Aorta (tissue), 5 donors: ENCODE measurements around the gene CHD8. TPM values are rescaled to one million over a fixed set of nuclear protein-coding genes. Genes with fewer than 3 reads are reported as not detected.
"Not testable (repeated sequence)": the region's sequence is repeated elsewhere in the genome, so short reads cannot be mapped to it uniquely, and the experiment has no call there.

ENCODE experiments used
- ATAC-seq: fragments of 200-7000 bp; cut with Tn5 transposase; one replicate; pipeline ENCODE4 v1.9.1; 2022; ENCODE audit warnings: moderate library complexity; ENCODE audit not compliant: low FRiP score
- DNase-seq, 2 donors: peaks; one replicate each; pipeline ENCODE4 v3.0.0-alpha.2; 2020
- H3K27ac ChIP-seq, 2 donors: one replicate each; pipeline ENCODE4 v1.5.1; 2013; ENCODE audit warnings: low read length in 2 of 2, mild to moderate bottlenecking in 2 of 2, moderate library complexity in 2 of 2, control low read depth in 1 of 2, inconsistent platforms in 1 of 2, low read depth in 1 of 2
- H3K27me3 ChIP-seq, 2 donors: one replicate each; pipeline ENCODE4 v1.6.1; 2013; ENCODE audit warnings: control low read depth in 1 of 2, low read length in 1 of 2, mild to moderate bottlenecking in 1 of 2, moderate library complexity in 1 of 2; ENCODE audit not compliant: insufficient read depth in 2 of 2, control insufficient read depth in 1 of 2
- H3K36me3 ChIP-seq, 2 donors: one replicate each; pipeline ENCODE4 v1.6.1; 2013; ENCODE audit warnings: control low read depth in 1 of 2, low read length in 1 of 2, mild to moderate bottlenecking in 1 of 2; ENCODE audit not compliant: insufficient read depth in 2 of 2, control insufficient read depth in 1 of 2
- H3K4me1 ChIP-seq, 2 donors: one replicate each; pipeline ENCODE4 v1.6.1; 2013; ENCODE audit warnings: low read length in 2 of 2, control low read depth in 1 of 2, mild to moderate bottlenecking in 1 of 2, moderate library complexity in 1 of 2; ENCODE audit not compliant: insufficient read depth in 2 of 2, control insufficient read depth in 1 of 2
- H3K4me3 ChIP-seq, 2 donors: one replicate each; pipeline ENCODE4 v1.5.1; 2013; ENCODE audit warnings: low read length in 2 of 2, control low read depth in 1 of 2, mild to moderate bottlenecking in 1 of 2
- H3K9me3 ChIP-seq: one replicate; pipeline ENCODE4 v1.6.1; 2013; ENCODE audit warnings: mild to moderate bottlenecking, low read length; ENCODE audit not compliant: control insufficient read depth
- WGBS, 2 donors: extraction: QIAGEN DNeasy Blood & Tissue Kit; methylation state at CpG; one replicate each; pipeline ENCODE4 v1.1.7; 2013; 5-methylcytosine and 5-hydroxymethylcytosine counted together
- intact Hi-C, 2 donors: fragments of 100-400 bp; cut with DNase I; formaldehyde crosslinking; loops; one replicate each; pipeline versions ENCODE4 v1.14.2 to v1.15.0; 2022
- polyA plus RNA-seq, 2 donors: library from polyadenylated mRNA; stranded (reverse); fragments of 200-250 nt; gene quantifications; one replicate each; pipeline ENCODE4 v1.2.3, GENCODE V29; 2013
- total RNA-seq, 2 donors: library from RNA; stranded (reverse); fragmentation: NEBNext Ultra II Directional; extraction: Animal tissue kit (Norgen Biotek cat#: 25700); gene quantifications; one replicate each; pipeline ENCODE4 v1.2.1, GENCODE V29; 2021
- donor health status: healthy with polysubstance abuse.
- donor health status: Bipolar disorder and iron deficiency.
- donor health status: DM: no; HTN: no; CAD: no.
- donor health status: DM: no; HTN: no; CAD: no.
- donor health status: DM: yes; HTN: yes; CAD: no.

Gene CHD8
- total and polyA plus RNA-seq, 4 donors, result 10.4 to 73.3 (median 47.2) TPM

DNA sequence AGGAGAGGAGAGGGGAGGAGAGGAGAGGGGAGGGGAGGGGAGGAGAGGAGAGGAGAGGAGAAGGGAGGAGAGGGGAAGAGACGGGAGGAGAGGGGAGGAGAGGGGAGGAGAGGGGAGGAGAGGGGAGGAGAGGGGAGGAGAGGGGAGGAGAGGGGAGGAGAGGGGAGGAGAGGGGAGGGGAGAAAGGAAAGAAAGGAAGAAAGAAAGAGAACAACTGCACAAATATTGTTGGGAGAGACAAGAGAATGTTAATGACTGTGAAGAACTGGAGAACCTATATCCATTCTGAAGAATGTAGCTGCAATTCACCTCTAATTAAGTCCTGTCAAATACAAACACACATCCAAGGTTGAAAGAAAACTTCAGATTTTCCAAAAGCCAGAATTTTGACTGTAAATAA lies 13.3 kb downstream of the CHD8 start:
- H3K27ac ChIP-seq, H3K4me3 ChIP-seq, H3K9me3 ChIP-seq, H3K4me1 ChIP-seq, DNase-seq, ATAC-seq, H3K36me3 ChIP-seq, intact Hi-C loops, H3K27me3 ChIP-seq: not testable (repeated sequence)
- 60 to 77% methylated on average over 1 of the region's 1 CpG for WGBS, 2 donors

DNA sequence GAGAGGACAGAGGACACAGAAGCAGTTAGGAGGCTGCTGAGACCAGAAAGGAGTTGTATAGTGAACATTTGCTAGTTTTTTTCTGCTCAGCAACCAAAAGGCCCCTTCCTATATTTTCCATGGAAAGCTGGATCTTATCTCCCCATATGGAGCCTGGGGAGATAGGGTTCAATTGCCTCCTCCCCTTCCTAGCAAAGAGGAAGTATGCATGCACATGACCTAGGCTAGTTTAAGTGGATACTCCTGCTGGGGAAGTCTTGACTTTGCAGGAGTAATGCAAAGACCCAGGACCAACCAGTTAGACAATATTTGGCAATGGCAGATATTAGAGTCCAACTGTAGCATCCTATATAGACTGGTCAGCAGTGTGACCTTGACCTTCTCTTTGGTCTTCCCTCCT lies 15.1 kb downstream of the CHD8 start:
- no peak for DNase-seq
- no peaks in the 10 kb centered on the region for H3K36me3 ChIP-seq
- no peak overlapping the region for H3K27ac ChIP-seq
- no peaks in the 10 kb centered on the region for H3K27me3 ChIP-seq
- H3K4me3 ChIP-seq, result no peak overlapping the region
- H3K9me3 ChIP-seq, result no peaks in the 10 kb centered on the region
- intact Hi-C loops, result no loop called here
- no peaks in the 10 kb centered on the region for H3K4me1 ChIP-seq
- ATAC-seq, result no peak

DNA sequence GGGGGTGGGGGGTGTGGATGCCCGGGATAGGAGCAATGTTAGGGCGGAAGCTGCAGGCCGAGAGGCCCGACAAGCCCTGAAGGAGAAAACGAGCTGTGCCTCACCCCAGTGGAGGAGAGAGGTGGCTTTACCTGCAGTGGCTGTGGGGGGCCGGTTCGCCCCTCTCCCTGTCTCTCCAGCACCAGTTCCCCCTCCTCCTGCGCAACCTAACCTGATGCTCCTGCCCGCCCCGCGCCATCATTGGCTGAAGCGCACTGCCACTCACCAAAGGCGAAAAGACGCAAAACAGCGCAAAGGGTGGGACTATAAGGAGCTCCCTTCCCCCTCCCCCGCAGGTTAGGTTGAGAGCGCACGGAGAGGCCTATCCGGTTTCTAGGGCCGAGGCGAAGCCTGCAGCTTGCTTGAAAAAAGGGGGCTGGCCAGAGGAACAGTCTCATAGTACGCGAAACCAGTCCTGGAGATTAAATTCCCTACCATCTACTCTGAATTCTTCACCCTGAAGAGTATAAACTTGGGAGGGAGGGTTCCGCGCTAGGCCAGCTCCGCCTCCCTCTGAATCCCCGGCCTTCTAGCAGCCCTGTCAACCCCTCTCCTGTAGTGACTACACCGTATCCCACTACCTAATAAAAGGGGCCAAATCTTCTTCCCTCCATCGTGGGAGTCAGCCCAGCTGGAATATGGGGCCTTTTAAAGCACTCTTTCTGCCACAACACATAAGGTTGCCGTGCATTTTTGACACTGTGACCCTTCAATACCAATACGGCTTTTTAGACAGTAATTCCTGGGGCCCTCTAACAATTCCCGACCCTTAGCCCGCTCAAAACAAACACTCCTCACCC lies 18.6 kb downstream of the CHD8 start:
- H3K9me3 ChIP-seq, result no peaks in the 10 kb centered on the region
- ATAC-seq (peak; percentile 100), DNase-seq (peak; percentile 99 to 100)
- no peaks in the 10 kb centered on the region for H3K27me3 ChIP-seq
- peak overlapping the region; percentile 86 to 87 for H3K4me3 ChIP-seq
- peak overlapping the region; percentile 7 to 81 for H3K27ac ChIP-seq
- no peaks in the 10 kb centered on the region for H3K36me3 ChIP-seq
- 3% methylated on average over 26 to 33 of the region's 33 CpGs for WGBS, 2 donors
- H3K4me1 ChIP-seq, result no peaks in the 10 kb centered on the region
- intact Hi-C loops, result loop anchor here (1.0 kb wide), 2 partner anchors 19 to 53 kb away; partner anchors contain the start of genes CHD8 (in 2 of the 2) and SUPT16H (in 1 of the 2)

DNA sequence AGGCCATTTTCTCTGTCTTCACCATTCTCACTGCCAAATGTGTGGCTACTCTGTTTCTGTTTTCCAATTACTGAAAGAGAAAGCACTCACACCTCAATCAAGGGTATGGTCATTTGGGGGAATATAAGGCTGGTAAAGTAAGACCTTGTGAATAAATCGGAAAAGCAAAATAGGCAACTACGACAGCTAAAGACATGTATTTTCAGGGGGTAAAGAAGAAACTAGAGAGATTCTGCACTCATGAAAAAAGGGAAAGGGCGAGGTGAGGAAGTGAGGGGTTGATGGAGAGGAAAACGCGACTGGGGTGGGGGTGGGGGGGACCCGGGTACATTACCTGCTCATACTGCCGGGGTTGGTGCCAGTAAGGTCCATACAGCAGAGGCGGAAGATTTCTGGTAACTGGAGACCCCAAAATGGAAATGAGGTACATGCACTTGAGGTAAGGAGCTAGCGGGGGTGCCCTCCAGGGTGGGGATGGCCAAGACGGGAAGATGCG lies 19.3 kb downstream of the CHD8 start:
- ATAC-seq (peak; percentile 70), DNase-seq (no peak)
- H3K27me3 ChIP-seq, result no peaks in the 10 kb centered on the region
- H3K4me3 ChIP-seq, result peak overlapping the region; percentile 86 to 87
- intact Hi-C loops, result loop anchor here (1.0 kb wide), 2 partner anchors 20 to 52 kb away; partner anchors contain the start of genes CHD8 (in 2 of the 2) and SUPT16H (in 1 of the 2)
- no peaks in the 10 kb centered on the region for H3K9me3 ChIP-seq
- H3K27ac ChIP-seq, result no peak overlapping the region
- no peaks in the 10 kb centered on the region for H3K36me3 ChIP-seq
- 1% methylated on average over 11 of the region's 11 CpGs for WGBS, 2 donors
- H3K4me1 ChIP-seq, result no peaks in the 10 kb centered on the region

DNA sequence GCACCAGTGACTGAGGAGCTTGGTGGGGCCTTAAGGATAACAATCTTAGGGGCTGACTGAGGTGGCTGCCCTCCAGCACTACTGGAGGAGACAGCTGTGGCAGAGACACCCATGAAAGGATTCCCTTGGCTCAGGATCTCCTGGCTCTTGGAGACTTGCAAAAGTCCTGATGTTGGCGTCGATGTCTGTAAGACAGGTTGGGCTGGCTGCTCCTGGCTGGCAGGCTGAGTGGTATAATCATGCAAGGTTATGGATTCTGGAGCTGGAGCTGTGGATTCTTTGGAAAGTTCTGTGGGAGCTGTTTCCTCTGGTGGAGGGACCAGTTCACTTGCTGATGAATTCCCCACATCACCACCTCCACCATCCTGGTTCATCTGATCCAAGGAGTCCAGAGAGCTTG lies 24.8 kb downstream of the CHD8 start:
- DNase-seq, result no peak
- H3K9me3 ChIP-seq, result no peaks in the 10 kb centered on the region
- WGBS, 2 donors, result 97% methylated on average over 2 of the region's 2 CpGs
- intact Hi-C loops, result no loop called here
- no peaks in the 10 kb centered on the region for H3K4me1 ChIP-seq
- H3K4me3 ChIP-seq, result no peak overlapping the region
- H3K27me3 ChIP-seq, result no peaks in the 10 kb centered on the region
- H3K36me3 ChIP-seq, result peaks cover 3 to 16% of the 10 kb centered on the region in 2 donors
- ATAC-seq, result no peak
- no peak overlapping the region for H3K27ac ChIP-seq

DNA sequence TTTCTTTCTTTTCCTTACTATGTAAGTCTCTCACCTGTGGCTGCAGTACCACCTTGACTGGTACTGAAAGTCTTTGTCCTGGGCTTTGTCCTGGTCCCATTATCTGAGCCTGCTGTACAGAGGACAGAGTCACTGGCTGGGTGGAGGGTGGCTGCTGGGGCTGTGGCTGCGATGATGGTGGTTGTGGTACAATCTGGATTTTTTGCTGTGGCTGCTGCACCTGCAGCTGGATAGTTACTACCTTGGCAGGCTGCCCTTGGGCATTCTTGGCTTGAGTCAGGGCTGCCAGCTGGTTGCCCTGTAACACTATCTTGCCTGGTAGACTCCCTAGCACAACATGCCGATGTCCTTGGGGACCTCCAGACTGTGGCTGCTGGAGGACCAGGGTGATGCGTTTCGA lies 27.0 kb downstream of the CHD8 start:
- Histone ChIP-seq H3K27me3 (no peaks in the 10 kb centered on the region), H3K9me3 (no peaks in the 10 kb centered on the region), H3K4me3 (no peak overlapping the region), H3K4me1 (no peaks in the 10 kb centered on the region), H3K36me3 (peaks cover 3 to 18% of the 10 kb centered on the region in 2 donors), H3K27ac (no peak overlapping the region)
- ATAC-seq (no peak), DNase-seq (no peak)
- intact Hi-C loops, result no loop called here
- WGBS, 2 donors, result 64 to 75% methylated on average over 4 of the region's 4 CpGs

DNA sequence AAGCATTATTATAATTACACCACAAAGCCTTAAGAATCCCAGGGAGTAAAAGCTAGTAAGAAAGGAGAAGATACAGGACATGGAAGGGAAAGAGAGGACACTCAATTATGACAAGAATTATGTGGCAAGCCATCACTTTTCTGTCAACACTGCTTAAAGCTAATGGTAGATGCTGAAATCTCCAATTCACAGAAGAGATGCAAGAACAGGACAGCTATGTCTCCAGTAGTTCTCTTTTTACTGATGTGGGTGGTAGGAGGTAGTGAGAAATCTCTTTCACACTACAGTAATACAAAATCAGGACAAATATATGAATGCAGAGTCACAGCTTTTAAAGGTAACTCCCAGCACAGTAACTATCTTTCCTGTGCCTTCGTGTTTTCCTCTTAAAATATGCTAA lies 29.2 kb downstream of the CHD8 start:
- WGBS, 2 donors, result 90 to 97% methylated on average over 1 of the region's 1 CpG
- intact Hi-C loops, result no loop called here

DNA sequence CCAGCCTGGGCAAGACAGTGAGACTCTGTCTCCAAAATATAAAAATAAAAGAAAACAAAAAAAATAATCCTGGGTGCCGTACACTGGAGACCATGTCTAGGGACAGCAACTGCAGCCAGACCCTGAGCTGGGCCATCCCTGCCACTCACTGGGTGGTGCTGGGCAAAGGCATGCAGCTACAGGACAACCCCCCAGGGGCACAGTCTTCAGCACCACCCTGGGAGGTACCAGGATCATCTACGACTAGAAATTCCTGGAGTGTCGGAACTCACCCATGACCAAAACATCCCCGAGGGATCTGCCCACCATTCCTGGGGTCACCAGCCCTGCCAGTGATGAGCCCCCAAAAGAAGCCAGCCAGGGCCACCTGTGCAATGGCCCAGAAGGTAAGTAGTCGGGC lies 36.4 kb downstream of the CHD8 start:
- no peak overlapping the region for H3K4me3 ChIP-seq
- WGBS, 2 donors, result 84 to 89% methylated on average over 5 of the region's 5 CpGs

More for the DNA sequence above, 29.2 kb downstream of the CHD8 start:
- H3K4me3 ChIP-seq, result no peak overlapping the region
- DNase-seq (no peak), ATAC-seq (no peak)
- no peaks in the 10 kb centered on the region for H3K27me3 ChIP-seq
- peaks cover 13 to 20% of the 10 kb centered on the region in 2 donors for H3K36me3 ChIP-seq
- H3K4me1 ChIP-seq, result no peaks in the 10 kb centered on the region
- no peaks in the 10 kb centered on the region for H3K9me3 ChIP-seq
- H3K27ac ChIP-seq, result no peak overlapping the region

DNA sequence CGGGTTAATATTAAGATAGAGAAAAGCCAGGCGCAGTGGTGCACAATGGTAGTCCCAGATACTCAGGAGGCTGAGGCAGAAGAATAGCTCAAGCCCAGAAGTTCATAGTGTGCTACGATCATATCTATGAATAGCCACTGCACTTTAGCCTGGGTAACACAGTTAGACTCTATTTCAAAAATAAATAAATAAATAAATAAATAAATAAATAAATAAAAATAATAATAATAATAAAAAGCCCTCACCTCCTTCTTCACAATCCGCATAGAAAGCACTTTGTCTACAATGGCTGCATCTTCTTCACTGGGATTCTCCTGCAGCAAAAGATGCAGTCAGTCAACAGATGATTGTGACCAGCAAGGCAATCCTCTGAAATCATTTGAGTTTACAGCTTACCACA lies 40.6 kb downstream of the CHD8 start:
- Histone ChIP-seq H3K4me1 (no peaks in the 10 kb centered on the region), H3K36me3 (peaks cover 3 to 6% of the 10 kb centered on the region in 2 donors), H3K27me3 (no peaks in the 10 kb centered on the region), H3K9me3 (no peaks in the 10 kb centered on the region), H3K27ac (no peak overlapping the region), H3K4me3 (no peak overlapping the region)
- intact Hi-C loops, result no loop called here
- ATAC-seq, result no peak
- 92 to 95% methylated on average over 4 of the region's 4 CpGs for WGBS, 2 donors
- DNase-seq, result no peak

More for the DNA sequence above, 36.4 kb downstream of the CHD8 start:
- DNase-seq (no peak), ATAC-seq (no peak)
- intact Hi-C loops, result no loop called here
- Histone ChIP-seq H3K27me3 (no peaks in the 10 kb centered on the region), H3K36me3 (peaks cover 4 to 12% of the 10 kb centered on the region in 2 donors), H3K4me1 (no peaks in the 10 kb centered on the region), H3K9me3 (no peaks in the 10 kb centered on the region), H3K27ac (no peak overlapping the region)
